Measurements from ENCODE around the gene SOAT1. TPM values are rescaled to one million over a fixed set of nuclear protein-coding genes. Genes with fewer than 3 reads are reported as not detected.

The SOAT1 gene
- total RNA-seq, 3 donors from 2014 or later = 18.7 to 28.2 (median 22.4) TPM

- Histone ChIP-seq H3K36me3 (no peaks in the 10 kb centered on the region), H3K4me1 (no peaks in the 10 kb centered on the region), H3K4me3 (no peak overlapping the region), H3K9me3 (no peaks in the 10 kb centered on the region), H3K27ac (no peak overlapping the region), H3K27me3 (no peaks in the 10 kb centered on the region)
- TF ChIP-seq CTCF (IDR thresholded peaks at IDR 0.05) = no peak
- TF ChIP-seq POLR2A (IDR thresholded peaks at IDR 0.05) = no peak
- no peak for TF ChIP-seq POLR2AphosphoS5 (IDR thresholded peaks at IDR 0.05)
- DNase-seq (ENCODE audit: low spot score in 2 of 2) = no peak
- intact Hi-C loops (cut with DNase I; ENCODE audit: low total_unique reads) = no loop called here
Measured at GRCh38 chr1:179297105-179297378, 3.4 kb downstream of the SOAT1 start.

- no peak overlapping the region for H3K4me3 ChIP-seq
- DNase-seq (ENCODE audit: low spot score in 2 of 2) = no peak
- no peaks in the 10 kb centered on the region for H3K27me3 ChIP-seq
- TF ChIP-seq POLR2AphosphoS5 (IDR thresholded peaks at IDR 0.05) (no peak), POLR2A (IDR thresholded peaks at IDR 0.05) (no peak), CTCF (IDR thresholded peaks at IDR 0.05) (no peak)
- H3K36me3 ChIP-seq = no peaks in the 10 kb centered on the region
- no peak overlapping the region for H3K27ac ChIP-seq
- intact Hi-C loops (cut with DNase I; ENCODE audit: low total_unique reads) = no loop called here
- no peaks in the 10 kb centered on the region for H3K4me1 ChIP-seq
- no peaks in the 10 kb centered on the region for H3K9me3 ChIP-seq
Measured at GRCh38 chr1:179298952-179299351, 5.4 kb downstream of the SOAT1 start.

- H3K36me3 ChIP-seq = no peaks in the 10 kb centered on the region
- no peak overlapping the region for H3K4me3 ChIP-seq
- intact Hi-C loops (cut with DNase I; ENCODE audit: low total_unique reads) = no loop called here
- no peak overlapping the region for H3K27ac ChIP-seq
- no peak for DNase-seq (ENCODE audit: low spot score in 2 of 2)
- no peak for TF ChIP-seq POLR2AphosphoS5 (IDR thresholded peaks at IDR 0.05)
- TF ChIP-seq CTCF (IDR thresholded peaks at IDR 0.05) = no peak
- TF ChIP-seq POLR2A (IDR thresholded peaks at IDR 0.05) = no peak
- no peaks in the 10 kb centered on the region for H3K27me3 ChIP-seq
- no peaks in the 10 kb centered on the region for H3K9me3 ChIP-seq
- no peaks in the 10 kb centered on the region for H3K4me1 ChIP-seq
Measured at GRCh38 chr1:179300112-179300511, 6.5 kb downstream of the SOAT1 start.

- no peak for TF ChIP-seq CTCF (IDR thresholded peaks at IDR 0.05)
- DNase-seq (ENCODE audit: low spot score in 2 of 2) = no peak
- H3K36me3 ChIP-seq = no peaks in the 10 kb centered on the region
- H3K4me1 ChIP-seq = no peaks in the 10 kb centered on the region
- intact Hi-C loops (cut with DNase I; ENCODE audit: low total_unique reads) = no loop called here
- H3K27ac ChIP-seq = no peak overlapping the region
- no peak overlapping the region for H3K4me3 ChIP-seq
- H3K9me3 ChIP-seq = no peaks in the 10 kb centered on the region
- no peaks in the 10 kb centered on the region for H3K27me3 ChIP-seq
Measured at GRCh38 chr1:179302070-179302469, 8.5 kb downstream of the SOAT1 start.

- H3K36me3 ChIP-seq = no peaks in the 10 kb centered on the region
- no peak overlapping the region for H3K4me3 ChIP-seq
- TF ChIP-seq CTCF (IDR thresholded peaks at IDR 0.05) (no peak), POLR2A (IDR thresholded peaks at IDR 0.05) (no peak), POLR2AphosphoS5 (IDR thresholded peaks at IDR 0.05) (no peak)
- no peaks in the 10 kb centered on the region for H3K27me3 ChIP-seq
- intact Hi-C loops (cut with DNase I; ENCODE audit: low total_unique reads) = no loop called here
- no peak for DNase-seq (ENCODE audit: low spot score in 2 of 2)
- H3K27ac ChIP-seq = no peak overlapping the region
- H3K4me1 ChIP-seq = no peaks in the 10 kb centered on the region
- no peaks in the 10 kb centered on the region for H3K9me3 ChIP-seq
Measured at GRCh38 chr1:179303200-179303785, 9.7 kb downstream of the SOAT1 start.
